Kidney (tissue), 14 donors: Measurements from ENCODE around the gene TMEM170A. TPM values are rescaled to one million over a fixed set of nuclear protein-coding genes. Genes with fewer than 3 reads are reported as not detected.

Experiments
- DNase-seq, 5 donors: peaks; one replicate each; pipeline ENCODE4 v3.0.0-alpha.2; 2013 to 2020
- FAIRE-seq: peaks from 2 replicates; lab custom pipeline; 2012; peaks lifted over from hg19 to GRCh38; lab: Jason Lieb, UNC
- H3K27ac ChIP-seq, 2 donors: one replicate each; pipeline ENCODE4 v1.7.0; 2013; ENCODE audit warnings: low read depth in 2 of 2, low read length in 2 of 2, inconsistent platforms in 1 of 2
- H3K27me3 ChIP-seq: one replicate; pipeline ENCODE4 v1.7.1; 2013; ENCODE audit warnings: low read length, inconsistent platforms; ENCODE audit not compliant: control insufficient read depth, insufficient read depth
- H3K36me3 ChIP-seq, 3 donors: one replicate each; pipeline versions ENCODE4 v1.7.0 to v1.7.1; 2013; ENCODE audit warnings: low read length in 3 of 3, control low read depth in 1 of 3, inconsistent platforms in 1 of 3; ENCODE audit not compliant: insufficient read depth in 3 of 3, control insufficient read depth in 2 of 3
- H3K4me1 ChIP-seq, 3 donors: one replicate each; pipeline versions ENCODE4 v1.7.0 to v1.7.1; 2013; ENCODE audit warnings: low read length in 3 of 3, inconsistent platforms in 1 of 3, low read depth in 1 of 3; ENCODE audit not compliant: control insufficient read depth in 2 of 3, insufficient read depth in 2 of 3
- H3K4me3 ChIP-seq, 3 donors: one replicate each; pipeline versions ENCODE4 v1.7.0 to v1.8.1; 2013; ENCODE audit warnings: low read length in 3 of 3, control low read depth in 1 of 3, inconsistent platforms in 1 of 3
- H3K9ac ChIP-seq, 3 donors: one replicate each; pipeline versions ENCODE4 v1.7.0 to v1.7.1; 2013; ENCODE audit warnings: low read length in 3 of 3, control low read depth in 1 of 3, inconsistent platforms in 1 of 3
- H3K9me3 ChIP-seq, 3 donors: one replicate each; pipeline versions ENCODE4 v1.7.0 to v1.7.1; 2013; ENCODE audit warnings: low read length in 3 of 3, control low read depth in 1 of 3, inconsistent platforms in 1 of 3; ENCODE audit not compliant: control insufficient read depth in 2 of 3, insufficient read depth in 1 of 3
- intact Hi-C: fragments of 100-400 bp; cut with DNase I; formaldehyde crosslinking; loops from one replicate; pipeline ENCODE4 v1.11.1; 2022
- polyA plus RNA-seq: library from polyadenylated mRNA; stranded (reverse); fragments of 350-450 nt; fragmentation: Illumina TruSeq; extraction: RNeasy Lipid Tissue Mini Kit (QIAGEN cat#74804); gene quantifications from one replicate; pipeline ENCODE4 v1.2.3, GENCODE V29; 2014; ENCODE audit warnings: low read depth, low replicate concordance; ENCODE audit not compliant: insufficient read depth
- total RNA-seq: library from RNA; stranded (reverse); fragmentation: NEBNext Ultra II Directional; extraction: Animal tissue kit (Norgen Biotek cat#: 25700); gene quantifications from one replicate; pipeline ENCODE4 v1.2.1, GENCODE V29; 2021
- TF ChIP-seq, protein P1 (sequence below): IDR thresholded peaks from 3 replicates; pipeline ENCODE4 v1.5.1; 2012; ENCODE audit warnings: mild to moderate bottlenecking, moderate library complexity, borderline replicate concordance; ENCODE audit not compliant: insufficient read depth; ENCODE audit errors: extremely low read depth
- donor health status: control.
- donor health status: control.
- donor health status: control.
- donor health status: control.
- donor health status: control.
- donor health status: DM: yes; HTN: yes; CAD: no.
- donor health status: Normal renal cell carcinoma (clear cell type).

The TMEM170A gene
- total and polyA plus RNA-seq, 2 donors from 2014 or later = 10.2 to 22.8 TPM

- DNase-seq (peak in 2 of 5 donors; percentile 42 to 58), FAIRE-seq (peak; percentile 71)
- TF ChIP-seq, protein P1, sequence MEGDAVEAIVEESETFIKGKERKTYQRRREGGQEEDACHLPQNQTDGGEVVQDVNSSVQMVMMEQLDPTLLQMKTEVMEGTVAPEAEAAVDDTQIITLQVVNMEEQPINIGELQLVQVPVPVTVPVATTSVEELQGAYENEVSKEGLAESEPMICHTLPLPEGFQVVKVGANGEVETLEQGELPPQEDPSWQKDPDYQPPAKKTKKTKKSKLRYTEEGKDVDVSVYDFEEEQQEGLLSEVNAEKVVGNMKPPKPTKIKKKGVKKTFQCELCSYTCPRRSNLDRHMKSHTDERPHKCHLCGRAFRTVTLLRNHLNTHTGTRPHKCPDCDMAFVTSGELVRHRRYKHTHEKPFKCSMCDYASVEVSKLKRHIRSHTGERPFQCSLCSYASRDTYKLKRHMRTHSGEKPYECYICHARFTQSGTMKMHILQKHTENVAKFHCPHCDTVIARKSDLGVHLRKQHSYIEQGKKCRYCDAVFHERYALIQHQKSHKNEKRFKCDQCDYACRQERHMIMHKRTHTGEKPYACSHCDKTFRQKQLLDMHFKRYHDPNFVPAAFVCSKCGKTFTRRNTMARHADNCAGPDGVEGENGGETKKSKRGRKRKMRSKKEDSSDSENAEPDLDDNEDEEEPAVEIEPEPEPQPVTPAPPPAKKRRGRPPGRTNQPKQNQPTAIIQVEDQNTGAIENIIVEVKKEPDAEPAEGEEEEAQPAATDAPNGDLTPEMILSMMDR = peak; percentile 56
- intact Hi-C loops = no loop called here
- H3K9ac ChIP-seq = no peak overlapping the region
- H3K27me3 ChIP-seq = no peaks in the 10 kb centered on the region
- H3K36me3 ChIP-seq = no peaks in the 10 kb centered on the region
- no peak overlapping the region for H3K27ac ChIP-seq
- H3K4me1 ChIP-seq = peaks cover 0 to 11% (median 7%) of the 10 kb centered on the region in 3 donors
- no peaks in the 10 kb centered on the region for H3K9me3 ChIP-seq
- H3K4me3 ChIP-seq = no peak overlapping the region
Measured at GRCh38 chr16:75402821-75403475, 61.5 kb downstream of the TMEM170A start.

DNA sequence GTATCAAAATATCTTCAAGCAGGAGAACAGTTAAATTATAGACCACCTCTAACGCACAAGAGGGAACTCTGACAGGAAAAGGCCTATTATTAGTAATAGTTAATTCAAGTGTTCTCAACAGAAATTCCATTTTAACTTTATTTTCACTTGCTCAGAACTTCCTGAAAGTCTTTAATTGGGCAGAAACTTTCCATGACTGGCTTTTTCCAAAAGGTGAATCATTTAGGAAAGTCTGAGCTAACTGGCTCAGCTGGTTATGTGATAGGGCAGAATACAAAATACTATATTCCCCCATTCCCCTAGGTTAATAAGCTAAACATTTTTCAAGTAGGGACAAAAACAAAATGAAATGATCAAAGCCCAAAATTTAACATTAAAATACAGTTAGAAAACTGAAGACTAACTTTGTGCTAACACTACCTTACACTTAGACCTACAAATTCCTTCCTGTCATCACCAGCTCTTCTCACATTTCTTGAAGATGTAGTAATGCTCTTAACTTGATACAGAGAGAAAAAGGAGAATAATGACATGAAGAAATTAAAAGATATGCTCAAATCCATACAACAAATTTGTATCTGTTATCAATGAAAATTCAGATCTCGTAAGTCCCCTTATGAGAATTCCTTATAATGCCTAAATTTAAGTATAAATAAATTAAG, 62.2 kb downstream of the TMEM170A start:
- H3K9ac ChIP-seq = peak overlapping the region in 2 of 3 donors; percentile 41 to 67
- intact Hi-C loops = no loop called here
- H3K4me3 ChIP-seq = no peak overlapping the region
- H3K4me1 ChIP-seq = peaks cover 0 to 11% (median 7%) of the 10 kb centered on the region in 3 donors
- H3K27ac ChIP-seq = peak overlapping the region; percentile 51 to 54
- TF ChIP-seq, protein P1 = no peak
- H3K36me3 ChIP-seq = no peaks in the 10 kb centered on the region
- H3K9me3 ChIP-seq = no peaks in the 10 kb centered on the region
- no peaks in the 10 kb centered on the region for H3K27me3 ChIP-seq
- FAIRE-seq (no peak), DNase-seq (no peak)

- Histone ChIP-seq H3K27ac (peak overlapping the region; percentile 51 to 54), H3K9me3 (no peaks in the 10 kb centered on the region), H3K9ac (peak overlapping the region in 1 of 3 donors; percentile 67), H3K36me3 (no peaks in the 10 kb centered on the region), H3K27me3 (no peaks in the 10 kb centered on the region), H3K4me1 (peaks cover 0 to 11% (median 7%) of the 10 kb centered on the region in 3 donors), H3K4me3 (no peak overlapping the region)
- TF ChIP-seq, protein P1 = no peak
- FAIRE-seq = no peak
- no peak for DNase-seq
- intact Hi-C loops = no loop called here
Measured at GRCh38 chr16:75401691-75402090, 62.8 kb downstream of the TMEM170A start.
